MM.1S (cell line): ENCODE data around the gene IGDCC3.

Experiments used
- CTCF ChIP-seq: fragments of 300-600 bp; sonication (generic); IDR thresholded peaks from 2 replicates; pipeline ENCODE4 v1.5.1; 2016; ENCODE audit warnings: antibody characterized with exemption, low read length, mixed read lengths
- EZH2phosphoT487 ChIP-seq: fragments of 300-600 bp; sonication (generic); IDR thresholded peaks from 2 replicates; pipeline ENCODE4 v1.6.1; 2018; ENCODE audit warnings: antibody characterized with exemption, low read length

GRCh38 chr15:65394280-65394789 lies 16.5 kb upstream of the IGDCC3 start:
- TF ChIP-seq CTCF (no peak), EZH2phosphoT487 (no peak)
